HCEC 1CT (cell line): Measurements from ENCODE around the gene RNASEH2A.
"Not testable (repeated sequence)": the region's sequence is repeated elsewhere in the genome, so short reads cannot be mapped to it uniquely, and the experiment has no call there.

Experiments
- DNase-seq: peaks from one replicate; pipeline ENCODE4 v3.0.0-alpha.2; 2017

RNASEH2A gene

GRCh38 chr19:12794196-12794941 is 12.0 kb upstream of the RNASEH2A start:
- DNase-seq, result no peak

GRCh38 chr19:12794971-12795381 is 11.4 kb upstream of the RNASEH2A start:
- DNase-seq, result no peak

GRCh38 chr19:12796146-12797071 is 10.0 kb upstream of the RNASEH2A start:
- DNase-seq, result peak; percentile 76

GRCh38 chr19:12797141-12797587 is 9.2 kb upstream of the RNASEH2A start:
- no peak for DNase-seq

- not testable (repeated sequence) for DNase-seq
These were observed 8.8 kb upstream of the RNASEH2A start for GRCh38 chr19:12797607-12798006.

- no peak for DNase-seq
These were observed 6.5 kb upstream of the RNASEH2A start for GRCh38 chr19:12799742-12800465.

- no peak for DNase-seq
These were observed 6.0 kb upstream of the RNASEH2A start for GRCh38 chr19:12800466-12800770.

- DNase-seq, result no peak
These were observed 5.4 kb upstream of the RNASEH2A start for GRCh38 chr19:12800923-12801465.

- DNase-seq, result peak; percentile 67
These were observed 4.7 kb upstream of the RNASEH2A start, which contains the start of the genes PRDX2 and THSD8 for GRCh38 chr19:12801466-12802266. TSS of gene PRDX2 (minus strand) at chr19:12801800. CDS start at chr19:12801261, 539 bp downstream. TSS of gene THSD8 (plus strand) at chr19:12802069. CDS start at chr19:12802072, 3 bp downstream.

GRCh38 chr19:12802267-12803106 is 3.9 kb upstream of the RNASEH2A start:
- no peak for DNase-seq

- DNase-seq, result no peak
These were observed 2.3 kb upstream of the RNASEH2A start for GRCh38 chr19:12804051-12804450.

- DNase-seq, result no peak
These were observed 8.7 kb downstream of the RNASEH2A start for GRCh38 chr19:12815088-12815487.

- not testable (repeated sequence) for DNase-seq
These were observed 10.8 kb downstream of the RNASEH2A start for GRCh38 chr19:12817188-12817587.

GRCh38 chr19:12817810-12818209 is 11.4 kb downstream of the RNASEH2A start:
- DNase-seq, result not testable (repeated sequence)

- peak; percentile 48 for DNase-seq
These were observed 15.4 kb downstream of the RNASEH2A start for GRCh38 chr19:12821761-12822160.

GRCh38 chr19:12825254-12826131 is 19.1 kb downstream of the RNASEH2A start:
- no peak for DNase-seq

GRCh38 chr19:12828494-12828893 is 22.1 kb downstream of the RNASEH2A start:
- DNase-seq, result no peak

- no peak for DNase-seq
These were observed 27.0 kb downstream of the RNASEH2A start for GRCh38 chr19:12833418-12833737.

GRCh38 chr19:12833738-12834565 is 27.6 kb downstream of the RNASEH2A start:
- DNase-seq, result peak; percentile 7
